ENCODE results near the gene ZNF292.
A peak's percentile ranks its signal among the peaks of the same experiment; 100 is the strongest.
"Not testable (repeated sequence)": the region's sequence is repeated elsewhere in the genome, so short reads cannot be mapped to it uniquely, and the experiment has no call there.

Gene ZNF292

DNA sequence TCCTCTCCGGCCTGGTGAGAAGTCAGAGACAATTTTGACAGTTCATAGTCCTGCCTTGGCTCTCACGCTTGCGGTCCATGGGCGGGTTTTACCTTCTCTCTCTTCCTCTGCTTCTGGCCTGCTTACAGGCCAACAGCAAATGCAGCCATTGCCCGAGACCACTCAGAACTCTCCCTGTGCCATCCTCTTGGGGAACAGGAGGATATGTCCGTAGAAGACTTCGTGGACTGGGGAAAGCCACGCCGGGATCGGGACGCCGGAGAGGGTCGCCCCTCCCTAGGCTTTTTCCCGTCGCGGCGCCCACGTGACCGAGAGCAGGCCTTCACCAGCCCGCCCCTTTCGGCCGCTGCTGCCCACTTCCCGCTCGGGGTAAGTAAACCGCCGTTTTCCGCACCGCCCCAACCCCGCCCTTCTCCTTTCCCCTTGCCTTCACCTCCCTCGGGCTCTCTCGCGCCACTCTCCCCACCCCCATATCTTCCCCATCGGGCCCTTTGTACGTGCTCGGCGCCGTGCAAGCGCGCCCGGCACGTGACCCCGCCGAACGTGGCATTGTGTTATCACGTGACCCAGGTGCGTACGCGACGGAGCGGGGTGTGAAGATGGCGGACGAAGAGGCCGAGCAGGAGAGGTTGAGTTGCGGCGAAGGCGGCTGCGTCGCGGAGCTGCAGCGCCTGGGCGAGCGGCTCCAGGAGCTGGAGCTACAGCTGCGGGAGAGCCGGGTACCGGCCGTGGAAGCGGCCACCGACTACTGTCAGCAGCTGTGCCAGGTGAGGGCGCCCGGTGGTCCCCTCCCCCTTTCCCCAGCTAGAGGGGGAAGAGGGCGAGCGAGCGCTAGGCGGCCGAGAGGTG is at the start of gene ZNF292:
ZNF292 (plus strand) TSS at position 573 of the 849 bp plus-strand sequence; CDS start at position 600, 27 bp downstream.
- peak; percentile 96 for DNase-seq

DNA sequence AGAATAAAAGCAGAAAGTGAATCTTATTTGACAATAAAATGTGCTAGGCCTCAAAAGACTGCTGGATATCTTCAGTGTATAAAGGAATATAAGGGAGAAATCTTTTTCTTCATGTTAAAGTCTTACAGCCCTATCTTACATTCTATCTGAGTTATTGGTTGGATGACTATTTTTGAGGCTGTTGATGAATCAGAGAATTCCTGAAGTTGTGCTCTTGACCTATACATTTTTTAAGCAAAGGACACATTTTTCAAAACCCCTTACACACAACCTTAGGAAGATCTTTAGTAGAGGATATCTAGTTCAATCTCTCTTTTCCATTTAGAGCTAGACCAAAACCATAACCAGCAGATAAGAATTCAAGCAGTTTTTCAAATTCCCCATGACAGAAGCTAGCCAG is 49.5 kb upstream of the ZNF292 start:
- no peak for DNase-seq

DNA sequence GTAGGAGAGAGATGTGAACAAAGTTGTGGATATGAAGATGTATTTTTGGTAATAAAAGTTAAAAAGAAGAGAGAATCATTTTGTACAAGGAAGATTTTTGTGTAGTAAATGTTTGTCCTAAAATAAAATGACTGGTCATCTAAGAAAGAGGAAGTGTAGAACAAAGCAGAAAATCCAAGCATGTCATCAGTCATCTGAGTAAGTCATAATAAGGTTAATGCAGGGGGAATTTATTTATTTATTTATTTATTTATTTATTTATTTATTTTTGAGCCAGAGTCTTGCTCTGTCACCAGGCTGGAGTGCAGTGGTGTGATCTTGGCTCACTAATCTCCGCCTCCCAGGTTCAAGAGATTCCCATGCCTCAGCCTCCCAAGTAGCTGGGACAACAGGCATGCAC is 44.7 kb upstream of the ZNF292 start:
- DNase-seq = no peak

DNA sequence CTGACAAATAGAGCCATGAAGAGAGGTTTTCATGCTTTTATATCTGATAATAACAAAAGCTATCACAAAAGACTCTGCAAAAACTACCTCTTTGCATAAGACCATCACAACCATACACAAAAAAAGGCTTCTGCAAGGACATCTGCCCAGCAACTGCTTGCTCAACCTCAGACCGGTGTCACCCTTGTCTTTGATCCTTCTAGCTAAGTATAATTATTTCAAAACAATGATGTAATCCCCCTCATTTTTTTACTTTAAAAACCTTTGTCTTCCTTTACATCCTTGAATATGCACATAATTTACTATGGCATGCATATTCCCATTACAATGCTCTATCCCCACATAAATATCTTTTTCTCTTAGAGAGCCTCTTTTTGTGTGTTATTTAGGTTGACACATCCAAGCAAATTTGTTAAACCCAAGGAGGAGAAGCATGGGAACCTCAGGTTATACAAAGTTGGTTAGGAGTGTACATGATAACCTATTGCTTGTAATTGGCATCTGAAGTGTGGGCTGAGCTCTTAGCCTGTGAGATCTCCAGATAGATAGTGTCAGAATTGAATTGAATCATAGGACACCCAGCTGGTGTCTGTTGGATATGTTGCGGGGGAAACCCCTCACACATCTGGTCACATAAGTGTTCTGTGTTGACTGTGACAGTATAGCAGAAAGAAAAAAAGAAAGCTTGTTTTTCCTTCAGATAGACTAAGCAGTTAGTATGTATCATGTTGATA is 39.8 kb upstream of the ZNF292 start:
- DNase-seq = no peak

DNA sequence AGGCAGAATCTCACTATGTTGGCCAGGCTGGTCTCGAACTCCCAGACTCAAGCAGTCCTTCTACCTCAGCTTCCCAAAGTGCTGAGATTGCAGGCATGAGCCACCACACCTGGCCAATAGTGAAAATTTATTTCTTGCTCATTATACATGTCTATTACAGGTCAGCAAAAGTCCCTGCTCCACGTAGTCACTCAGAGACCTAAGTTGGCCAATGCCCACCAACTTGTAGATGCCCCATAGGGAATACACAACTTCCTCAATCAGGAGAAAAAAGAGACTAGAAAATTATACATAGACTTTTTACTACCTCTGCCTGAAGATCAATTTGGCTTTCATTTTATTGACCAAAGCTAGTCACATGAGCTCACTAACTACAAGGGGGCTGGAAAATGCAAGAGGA is 38.4 kb upstream of the ZNF292 start:
- DNase-seq = no peak

DNA sequence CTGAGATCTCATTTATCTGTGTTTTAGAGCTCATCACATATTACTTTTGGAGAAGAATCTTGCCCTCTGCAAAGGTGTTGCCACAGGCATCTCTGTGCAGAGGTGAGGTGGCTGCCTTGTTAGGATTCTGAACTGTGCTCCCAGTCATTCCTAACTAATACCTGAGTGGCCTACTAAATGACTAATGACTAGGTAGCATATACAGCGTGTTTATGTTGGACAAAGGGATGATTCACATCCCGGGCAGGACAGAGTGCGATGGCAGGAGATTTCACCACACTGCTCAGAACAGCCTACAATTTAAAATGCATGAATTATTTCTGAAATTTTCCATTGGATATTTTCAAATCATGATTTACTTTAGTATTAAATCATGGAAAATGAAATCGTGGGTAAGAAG is 37.3 kb upstream of the ZNF292 start:
- no peak for DNase-seq

DNA sequence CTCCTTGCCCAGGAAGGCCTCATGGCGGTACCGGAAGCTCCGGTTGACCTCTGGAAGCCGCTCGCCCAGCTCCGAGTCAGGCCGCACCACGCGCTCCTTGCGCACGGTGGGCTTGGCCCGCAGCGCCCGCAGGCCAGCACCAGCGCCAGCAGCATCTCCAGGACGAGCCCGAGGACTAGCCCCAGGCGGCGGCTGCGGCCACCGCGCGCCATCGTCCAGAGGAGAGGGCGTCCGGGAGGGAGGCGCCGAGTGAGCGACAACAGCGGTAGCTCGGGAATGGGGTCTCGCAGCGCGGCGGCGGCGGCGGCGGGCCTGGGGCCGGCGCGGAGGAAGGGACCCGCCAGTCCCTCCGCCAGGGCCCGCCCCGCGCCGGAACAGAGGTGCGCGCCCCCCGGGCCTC is 32.9 kb upstream of the ZNF292 start:
- DNase-seq = no peak

DNA sequence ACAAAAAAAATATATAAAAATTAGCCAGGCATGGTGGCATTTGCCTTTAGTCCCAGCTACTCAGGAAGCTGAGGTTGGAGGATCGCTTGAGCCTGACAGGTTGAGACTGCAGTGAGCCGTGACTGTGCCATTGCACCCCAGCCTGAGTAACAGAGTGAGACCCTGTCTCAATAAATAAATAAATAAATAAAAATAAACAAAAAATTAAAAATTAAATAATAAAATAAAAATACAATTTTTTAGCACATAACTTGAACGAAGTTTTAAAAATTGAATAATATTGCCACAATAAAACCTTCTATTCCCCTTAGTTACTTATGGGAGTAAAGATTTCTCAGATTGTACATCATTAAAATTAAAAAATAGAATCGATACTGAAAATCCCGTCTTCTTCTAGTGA is 31.3 kb upstream of the ZNF292 start:
- DNase-seq = no peak

DNA sequence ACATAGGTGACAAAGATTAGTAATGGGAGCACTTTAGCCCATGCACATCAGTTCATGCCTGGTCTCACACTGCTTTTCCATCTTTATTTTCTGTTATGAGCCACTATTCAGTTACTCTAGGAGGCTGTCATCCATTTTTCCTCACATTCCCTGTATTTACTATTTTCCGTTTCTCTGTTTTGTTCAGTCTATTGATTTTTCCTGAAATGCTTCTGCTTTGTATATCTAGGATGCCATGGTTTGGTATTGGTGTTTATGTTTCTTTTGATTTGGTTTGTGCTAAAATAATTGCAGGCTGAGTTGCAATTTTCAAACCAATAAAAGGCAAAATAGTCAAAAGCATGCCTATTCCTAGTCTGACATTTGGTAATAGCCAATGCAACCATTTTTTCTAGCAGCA is 28.9 kb upstream of the ZNF292 start:
- no peak for DNase-seq

DNA sequence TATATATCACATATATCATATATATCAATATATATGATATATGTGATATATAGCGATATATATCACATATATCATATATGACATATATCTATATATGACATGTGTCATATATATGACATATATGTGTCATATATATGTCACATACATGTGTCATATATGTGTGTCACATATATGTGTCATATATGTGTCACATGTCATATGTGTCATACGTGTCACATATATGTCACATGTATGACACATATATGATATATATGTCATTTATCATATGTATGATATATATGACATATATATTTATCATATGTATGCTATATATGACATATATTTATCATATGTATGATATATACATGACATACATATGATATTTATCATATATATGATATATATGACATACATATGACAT is 27.6 kb upstream of the ZNF292 start:
- DNase-seq = no peak

DNA sequence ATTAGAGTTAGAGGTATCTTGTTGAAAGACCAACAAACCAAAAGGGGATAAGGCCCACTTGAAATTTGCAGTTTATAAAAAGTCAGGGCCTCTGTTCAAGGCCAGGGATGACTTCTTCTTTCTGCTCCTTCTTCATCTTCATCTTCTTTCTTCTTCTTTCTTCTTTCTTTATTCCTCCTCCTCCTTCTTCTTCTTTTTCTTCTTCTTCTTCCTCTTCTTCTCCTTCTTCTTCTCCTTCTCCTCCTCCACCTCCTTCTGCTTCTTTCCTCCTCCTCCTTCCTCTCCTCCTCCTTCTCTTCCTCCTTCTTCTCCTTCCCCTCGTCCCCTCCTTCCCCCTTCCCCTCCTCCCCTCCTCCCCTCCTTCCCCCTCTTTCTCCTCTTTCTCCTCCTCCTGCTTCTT is 18.4 kb upstream of the ZNF292 start:
- DNase-seq = no peak

DNA sequence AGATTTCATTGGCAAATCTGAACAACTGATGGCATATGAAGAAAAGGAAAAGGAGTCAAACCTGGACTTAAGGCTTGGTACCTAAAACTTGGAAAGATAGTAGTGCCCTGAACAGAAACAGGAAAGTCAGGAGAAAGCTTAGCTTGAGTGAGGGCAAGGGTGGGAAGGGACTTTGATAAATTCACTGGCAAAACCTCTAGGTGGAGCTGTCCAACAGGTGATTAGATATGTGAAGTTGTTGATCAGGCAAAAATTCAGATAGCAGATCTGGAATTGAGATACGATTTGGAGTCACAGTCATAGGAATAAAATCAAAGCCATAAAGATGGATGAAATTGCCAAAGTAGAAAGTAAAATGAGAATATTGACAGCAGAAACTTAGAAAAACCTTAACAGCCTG is 16.1 kb upstream of the ZNF292 start:
- DNase-seq = no peak

DNA sequence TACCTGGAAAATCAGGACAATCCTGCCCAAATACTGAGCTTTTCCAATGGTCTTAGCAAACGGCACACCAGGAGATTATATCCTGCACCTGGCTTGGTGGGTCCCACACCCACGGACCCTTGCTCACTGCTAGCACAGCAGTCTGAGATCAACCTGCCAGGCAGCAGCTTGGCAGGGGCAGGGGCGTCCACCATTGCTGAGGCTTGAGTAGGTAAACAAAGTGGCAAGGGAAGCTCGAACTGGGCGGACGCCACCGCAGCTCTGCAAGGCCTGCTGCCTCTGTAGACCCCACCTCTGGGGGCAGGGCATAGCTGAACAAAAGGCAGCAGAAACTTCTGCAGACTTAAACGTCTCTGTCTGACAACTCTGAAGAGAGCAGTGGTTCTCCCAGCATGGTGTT is 15.4 kb upstream of the ZNF292 start:
- not testable (repeated sequence) for DNase-seq

DNA sequence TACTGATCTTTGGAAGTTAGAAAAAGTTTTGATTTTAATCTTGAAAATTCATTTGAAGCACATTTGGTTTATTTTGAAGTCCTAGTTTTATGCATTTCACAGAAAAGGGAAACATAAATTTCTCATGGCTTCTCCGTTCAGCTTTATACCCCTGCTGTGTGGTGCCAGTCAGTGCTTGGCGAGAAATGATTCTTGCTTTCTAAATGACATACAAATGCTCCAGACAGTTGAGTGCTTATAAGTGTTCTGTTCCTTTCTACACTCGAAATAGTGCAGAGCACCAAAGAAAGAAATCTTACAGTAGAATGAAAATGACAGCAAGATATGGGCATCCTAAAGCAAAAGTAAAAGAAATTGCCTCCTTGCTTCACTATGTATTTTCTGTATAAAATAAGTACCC is 9.0 kb upstream of the ZNF292 start:
- DNase-seq = no peak

DNA sequence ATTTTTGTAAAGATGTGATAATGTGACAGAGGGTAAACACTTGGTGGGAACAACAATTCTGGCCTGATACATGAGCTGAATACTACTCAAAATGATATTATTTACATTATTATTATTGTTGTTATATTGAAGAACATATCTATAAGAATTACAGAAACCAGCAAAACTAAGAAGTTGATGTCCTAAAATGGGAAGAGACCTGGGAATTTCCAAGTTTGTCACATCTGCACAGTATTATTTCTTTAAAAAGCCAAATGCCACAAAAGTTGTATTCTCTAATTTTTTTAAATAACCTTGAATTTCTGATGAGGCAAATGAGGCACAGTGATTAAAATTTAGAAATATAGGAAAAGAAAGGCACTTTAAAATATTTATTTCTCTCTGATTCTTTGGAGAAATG is 5.0 kb upstream of the ZNF292 start:
- DNase-seq = no peak

DNA sequence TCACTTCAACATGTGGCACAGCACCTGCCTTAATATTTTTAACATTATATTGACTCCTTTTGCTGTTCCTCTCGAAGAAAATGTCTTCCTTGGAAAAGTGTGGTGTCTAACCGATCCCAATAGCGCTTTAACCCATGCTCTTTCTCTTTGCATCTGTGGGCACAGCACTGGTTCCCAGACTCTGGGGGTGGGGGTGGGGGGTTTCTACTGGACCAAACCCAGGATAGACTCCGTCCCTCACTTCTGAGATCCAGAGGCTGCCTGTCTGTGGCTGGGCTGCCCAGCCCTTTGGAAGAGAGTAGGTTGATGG is 3.9 kb upstream of the ZNF292 start:
- no peak for DNase-seq

DNA sequence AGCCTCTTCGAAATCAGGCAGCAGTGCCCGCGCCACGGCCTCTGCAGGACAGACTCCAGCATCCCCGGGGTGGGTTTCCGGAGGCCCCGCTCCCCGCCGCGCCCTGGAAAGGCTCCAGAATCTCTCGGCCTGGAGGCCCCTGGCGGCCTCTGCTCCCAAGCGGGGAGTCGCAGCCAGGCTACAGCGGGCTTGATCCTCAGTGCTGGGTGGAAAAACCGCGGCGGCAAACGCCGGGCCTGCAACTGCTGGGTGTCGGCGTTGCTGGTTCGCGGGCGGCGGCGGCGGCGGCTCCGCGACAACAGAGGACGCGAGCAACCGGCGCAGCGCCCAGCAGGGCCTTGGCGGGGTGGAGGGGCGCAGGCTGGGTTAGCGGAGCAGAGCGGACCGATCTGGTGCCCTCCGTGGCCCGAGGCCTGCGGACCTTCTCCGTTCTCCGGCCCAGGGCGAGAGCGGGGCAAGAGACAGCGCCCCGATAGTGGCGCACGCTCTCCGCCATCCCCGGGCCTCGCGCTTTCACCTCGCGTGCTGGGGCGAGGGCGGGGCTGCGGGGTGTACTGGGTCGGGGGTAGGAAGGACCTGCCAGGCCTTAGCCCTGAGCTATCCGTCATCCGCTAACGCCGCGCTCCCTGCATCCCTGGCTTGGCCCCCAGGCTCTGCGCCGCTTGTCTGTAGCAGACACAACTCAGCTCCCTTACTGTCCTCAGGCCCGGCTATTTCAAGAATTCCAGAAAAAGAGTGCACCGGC is 3.4 kb upstream of the ZNF292 start:
- DNase-seq = peak; percentile 87

DNA sequence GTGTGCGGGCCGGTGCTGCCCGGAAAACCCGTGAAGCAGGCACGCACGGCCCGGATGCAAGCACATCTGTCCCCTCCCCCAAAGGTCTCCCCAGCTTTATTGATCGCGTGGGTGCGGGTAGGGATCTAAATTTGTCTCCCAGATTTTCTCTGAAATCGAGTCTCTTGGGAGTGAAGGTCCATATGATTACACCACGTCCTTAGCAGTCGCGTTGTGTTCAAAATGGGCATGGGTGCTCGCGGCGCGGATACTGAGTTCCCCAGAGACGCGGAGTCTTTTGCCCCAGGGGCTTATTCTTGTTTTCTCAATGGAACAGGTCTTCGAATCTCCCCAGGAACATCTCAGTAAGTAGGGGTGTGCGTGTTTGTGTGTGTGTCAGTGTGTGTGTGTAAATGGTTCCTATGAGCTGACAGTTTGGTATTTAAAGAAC is 2.8 kb upstream of the ZNF292 start:
- DNase-seq = no peak

DNA sequence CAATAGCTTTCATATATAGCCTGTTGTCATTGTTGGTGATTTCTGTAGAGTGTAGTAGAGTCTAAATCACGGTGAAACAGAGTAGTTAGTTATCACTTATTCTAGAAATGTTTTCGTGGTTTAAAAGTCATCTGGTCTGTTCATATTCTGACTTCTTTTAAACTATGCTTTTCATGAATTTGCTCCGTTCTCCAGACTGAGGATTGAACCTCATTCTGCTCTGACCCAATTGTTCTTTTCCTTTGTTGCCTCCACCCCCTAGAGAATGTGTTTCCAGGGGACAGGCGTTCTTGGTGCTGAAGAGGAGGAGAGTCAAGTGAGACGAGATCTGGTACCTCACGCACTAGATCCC is 748 bp upstream of the ZNF292 start:
- no peak for DNase-seq

DNA sequence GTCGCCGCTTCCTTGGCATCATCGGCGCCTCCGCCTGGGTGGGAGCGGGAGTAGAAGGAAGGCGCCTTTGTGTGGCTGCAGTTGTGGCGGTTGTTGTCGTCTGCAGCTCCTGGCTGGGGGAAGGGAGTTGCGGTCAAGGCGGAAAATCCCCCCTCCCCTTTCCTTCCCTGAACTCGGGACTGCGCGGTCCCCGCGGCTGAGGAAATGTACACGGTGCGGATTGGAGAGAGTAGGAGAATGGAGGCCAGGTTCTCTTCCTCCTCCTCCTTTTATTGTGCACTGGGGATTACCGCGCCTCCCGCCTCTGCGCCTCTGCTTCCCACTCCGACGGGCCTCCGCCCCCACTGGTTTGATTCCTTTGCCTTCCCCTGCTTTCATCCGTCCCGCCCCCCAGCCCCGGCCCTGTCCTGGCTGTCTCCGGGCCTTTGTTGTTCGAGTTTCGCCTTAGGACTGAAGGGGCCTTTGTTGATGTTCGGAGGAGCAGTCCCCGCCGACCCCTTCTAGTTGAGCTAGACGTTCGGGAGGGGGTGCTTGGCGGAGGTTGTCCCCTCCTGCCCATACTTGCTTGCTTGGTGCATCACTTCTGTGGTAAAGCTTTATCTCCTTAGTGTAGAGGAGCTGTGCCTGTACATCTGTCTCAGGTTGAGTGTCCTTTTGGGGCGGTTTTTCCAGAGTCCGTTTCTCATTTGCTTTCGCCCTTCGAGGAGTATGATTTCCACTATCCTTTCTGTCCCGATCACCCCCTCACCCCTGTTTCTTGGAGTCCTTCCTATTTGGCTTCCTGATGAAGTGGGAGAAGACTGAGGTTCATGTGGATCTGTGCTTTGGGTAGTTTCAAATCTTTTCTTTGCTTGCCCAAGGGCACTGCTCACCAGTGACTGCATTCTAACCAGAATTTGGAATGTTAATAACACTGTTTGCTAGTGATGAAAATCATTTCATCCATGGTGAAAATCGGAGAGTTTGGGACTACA is 764 bp downstream of the ZNF292 start:
- DNase-seq = peak; percentile 73

DNA sequence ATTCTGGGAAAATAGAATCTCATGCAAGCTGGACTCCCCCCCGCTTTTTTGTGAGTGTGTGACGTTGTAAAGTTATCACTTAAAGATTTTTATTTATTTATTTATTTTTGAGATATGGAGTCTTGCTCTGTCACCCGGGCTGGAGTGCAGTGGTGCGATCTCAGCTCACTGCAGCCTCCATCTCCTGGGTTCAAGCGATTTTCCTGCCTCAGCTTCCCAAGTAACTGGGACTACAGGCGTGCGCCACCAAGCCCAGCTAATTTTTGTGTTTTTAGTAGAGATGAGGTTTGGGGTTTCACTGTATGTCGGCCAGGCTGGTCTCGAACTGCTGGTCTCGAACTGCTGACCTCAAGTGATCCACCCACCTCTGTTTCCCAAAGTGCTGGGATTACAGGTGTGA is 2.2 kb downstream of the ZNF292 start:
- DNase-seq = not testable (repeated sequence)

DNA sequence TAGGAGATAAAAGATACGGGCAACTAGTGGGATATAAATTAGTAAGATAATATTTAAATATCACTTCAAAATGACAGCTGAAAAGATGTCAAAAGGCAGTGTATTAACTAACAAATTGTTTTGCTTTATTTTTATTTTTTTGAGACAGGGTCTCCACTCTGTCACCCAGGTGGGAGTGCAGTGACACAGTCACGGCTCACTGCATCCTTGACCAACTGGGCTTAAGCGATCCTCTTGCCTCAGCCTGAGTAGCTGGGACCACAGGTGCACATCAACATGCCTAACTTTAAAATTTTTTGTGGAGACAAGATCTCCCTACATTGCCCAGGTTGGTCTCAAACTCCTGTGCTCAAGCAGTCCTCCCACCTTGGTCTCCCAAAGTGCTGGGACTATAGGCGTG is 5.9 kb downstream of the ZNF292 start:
- no peak for DNase-seq

DNA sequence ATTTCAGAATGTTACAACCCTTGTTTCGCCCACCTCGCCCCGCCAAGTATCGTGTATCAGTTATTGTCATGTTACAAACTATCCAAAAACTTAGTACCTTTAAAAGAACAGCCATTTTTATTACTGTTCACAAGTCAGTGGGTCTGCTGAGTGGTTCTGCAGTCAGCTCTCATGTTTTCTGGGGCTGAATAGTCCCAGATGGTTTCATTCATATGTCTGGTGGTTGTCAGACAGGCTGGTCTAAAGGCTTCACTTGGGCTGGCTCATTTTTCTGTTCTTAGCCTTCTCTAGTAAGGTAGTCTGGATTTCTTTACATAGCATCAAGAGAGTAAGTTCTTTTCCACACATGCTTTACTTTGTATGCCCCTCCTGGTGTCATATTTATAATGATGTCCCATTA is 8.6 kb downstream of the ZNF292 start:
- no peak for DNase-seq
